H9 (cell line): ENCODE data around the gene FAM210A. TPM values are rescaled to one million over a fixed set of nuclear protein-coding genes. Genes with fewer than 3 reads are reported as not detected.

Source experiments
- DNase-seq: peaks from one replicate; pipeline ENCODE4 v3.0.0-alpha.2; 2017
- H2AFZ ChIP-seq: one replicate; pipeline ENCODE4 v1.6.1; 2013; ENCODE audit warnings: mild to moderate bottlenecking, low read length, control low read depth, moderate library complexity
- H2AK5ac ChIP-seq: 2 replicates; pipeline ENCODE4 v1.6.1; 2013; ENCODE audit warnings: low read length, control low read depth, mixed read lengths; ENCODE audit not compliant: insufficient read length
- H2BK120ac ChIP-seq: one replicate; pipeline ENCODE4 v1.6.1; 2013; ENCODE audit warnings: low read depth, mild to moderate bottlenecking, low read length, control low read depth, inconsistent platforms; ENCODE audit not compliant: poor library complexity, severe bottlenecking
- H2BK12ac ChIP-seq: 2 replicates; pipeline ENCODE4 v1.6.1; 2013; ENCODE audit warnings: low read length, control low read depth, mixed read lengths, low read depth; ENCODE audit not compliant: insufficient read length
- H2BK15ac ChIP-seq: 2 replicates; pipeline ENCODE4 v1.6.1; 2013; ENCODE audit warnings: low read depth, low read length, control low read depth
- H2BK20ac ChIP-seq: one replicate; pipeline ENCODE4 v1.6.1; 2013; ENCODE audit warnings: low read depth, mild to moderate bottlenecking, low read length, control low read depth, inconsistent platforms; ENCODE audit not compliant: poor library complexity, severe bottlenecking
- H2BK5ac ChIP-seq: 2 replicates; pipeline ENCODE4 v1.6.1; 2013; ENCODE audit warnings: low read length, control low read depth, mixed read lengths; ENCODE audit not compliant: insufficient read length
- H3K14ac ChIP-seq: 2 replicates; pipeline ENCODE4 v1.6.1; 2013; ENCODE audit warnings: low read length, control low read depth; ENCODE audit not compliant: insufficient read depth
- H3K18ac ChIP-seq: 2 replicates; pipeline ENCODE4 v1.6.1; 2013; ENCODE audit warnings: low read depth, mild to moderate bottlenecking, mixed read lengths, low read length, control low read depth; ENCODE audit not compliant: insufficient read length
- H3K23ac ChIP-seq: 2 replicates; pipeline ENCODE4 v1.6.1; 2013; ENCODE audit warnings: low read length, control low read depth, mixed read lengths, low read depth; ENCODE audit not compliant: insufficient read length
- H3K23me2 ChIP-seq: 2 replicates; pipeline ENCODE4 v1.6.1; 2013; ENCODE audit warnings: low read depth, mild to moderate bottlenecking, mixed read lengths, low read length, control low read depth; ENCODE audit not compliant: insufficient read length, poor library complexity, severe bottlenecking
- H3K27ac ChIP-seq: 2 replicates; pipeline ENCODE4 v1.5.1; 2013; ENCODE audit warnings: low read length, control low read depth, mixed read lengths, low read depth; ENCODE audit not compliant: insufficient read length
- H3K27me3 ChIP-seq: 2 replicates; pipeline ENCODE4 v1.6.1; 2013; ENCODE audit warnings: low read length, control low read depth, inconsistent platforms; ENCODE audit not compliant: insufficient read depth
- H3K4ac ChIP-seq: 2 replicates; pipeline ENCODE4 v1.6.1; 2013; ENCODE audit warnings: low read depth, mild to moderate bottlenecking, control low read depth, inconsistent platforms, low read length, moderate library complexity
- H3K4me1 ChIP-seq: 2 replicates; pipeline ENCODE4 v1.6.1; 2013; ENCODE audit warnings: low read length, control low read depth, inconsistent platforms; ENCODE audit not compliant: insufficient read depth
- H3K4me2 ChIP-seq: 2 replicates; pipeline ENCODE4 v1.6.1; 2013; ENCODE audit warnings: low read length, control low read depth, mixed read lengths; ENCODE audit not compliant: insufficient read length, insufficient read depth
- H3K56ac ChIP-seq: 2 replicates; pipeline ENCODE4 v1.6.1; 2013; ENCODE audit warnings: low read depth, mild to moderate bottlenecking, mixed read lengths, low read length, control low read depth; ENCODE audit not compliant: insufficient read length
- H3K79me1 ChIP-seq: 2 replicates; pipeline ENCODE4 v1.6.1; 2013; ENCODE audit warnings: low read depth, mild to moderate bottlenecking, moderate library complexity, low read length, control low read depth, inconsistent platforms; ENCODE audit not compliant: insufficient read depth, poor library complexity, severe bottlenecking
- H3K79me2 ChIP-seq: 2 replicates; pipeline ENCODE4 v1.6.1; 2013; ENCODE audit warnings: low read length, control low read depth, inconsistent platforms; ENCODE audit not compliant: insufficient read depth
- H3K9ac ChIP-seq: 2 replicates; pipeline ENCODE4 v1.6.1; 2013; ENCODE audit warnings: low read length, control low read depth, mixed read lengths; ENCODE audit not compliant: insufficient read length; ENCODE audit errors: extremely low read depth
- H3K9me3 ChIP-seq: one replicate; pipeline ENCODE4 v1.6.1; 2013; ENCODE audit warnings: low read depth, low read length, inconsistent platforms; ENCODE audit not compliant: control insufficient read depth
- H3T11ph ChIP-seq: one replicate; pipeline ENCODE4 v1.6.1; 2013; ENCODE audit warnings: mild to moderate bottlenecking, low read length, control low read depth, inconsistent platforms
- H4K20me1 ChIP-seq: one replicate; pipeline ENCODE4 v1.6.1; 2013; ENCODE audit not compliant: control insufficient read depth, insufficient read length, insufficient read depth
- H4K5ac ChIP-seq: 2 replicates; pipeline ENCODE4 v1.6.1; 2013; ENCODE audit warnings: low read depth, mild to moderate bottlenecking, mixed read lengths, low read length, control low read depth; ENCODE audit not compliant: insufficient read length
- H4K8ac ChIP-seq: replicated peaks from 2 replicates; pipeline ENCODE4 v1.6.1; 2013; ENCODE audit warnings: low read length, control low read depth, mixed read lengths, low read depth; ENCODE audit not compliant: insufficient read length
- H4K91ac ChIP-seq: 2 replicates; pipeline ENCODE4 v1.6.1; 2013; ENCODE audit warnings: low read depth, mild to moderate bottlenecking, moderate library complexity, mixed read lengths, low read length, control low read depth; ENCODE audit not compliant: insufficient read length
- H3K27ac Mint-ChIP-seq, 3 experiments: 2 replicates in 2 of 3; 3 replicates in 1 of 3; pipeline ENCODE4 v1.8.0; 2020 to 2021; ENCODE audit warnings: mixed read lengths in 3 of 3, mild to moderate bottlenecking in 1 of 3, moderate library complexity in 1 of 3
- H3K27me3 Mint-ChIP-seq: 2 replicates; pipeline ENCODE4 v1.8.0; 2021; ENCODE audit warnings: low read depth, mild to moderate bottlenecking, moderate library complexity, mixed read lengths
- H3K36me3 Mint-ChIP-seq, 3 experiments: 2 replicates in 2 of 3; 3 replicates in 1 of 3; pipeline ENCODE4 v1.8.0; 2020 to 2021; ENCODE audit warnings: low read depth in 3 of 3, mixed read lengths in 3 of 3; ENCODE audit not compliant: insufficient read depth in 1 of 3
- H3K4me1 Mint-ChIP-seq, 2 experiments: 2 replicates each; pipeline ENCODE4 v1.8.0; 2020; ENCODE audit warnings: mixed read lengths in 2 of 2
- H3K4me3 Mint-ChIP-seq, 2 experiments: 2 replicates in 1 of 2; 3 replicates in 1 of 2; pipeline ENCODE4 v1.8.0; 2020 to 2021; ENCODE audit warnings: mild to moderate bottlenecking in 2 of 2, mixed read lengths in 2 of 2, moderate library complexity in 1 of 2
- H3K9me3 Mint-ChIP-seq, 2 experiments: 2 replicates in 1 of 2; 3 replicates in 1 of 2; pipeline ENCODE4 v1.8.0; 2020; ENCODE audit warnings: mild to moderate bottlenecking in 2 of 2, mixed read lengths in 2 of 2, moderate library complexity in 1 of 2
- WGBS: extraction: QIAGEN DNeasy Blood & Tissue Kit; methylation state at CpG from one replicate; pipeline ENCODE4 v1.1.7; 2013; ENCODE audit warnings: missing lambda C conversion rate, low lambda C conversion rate, mixed read lengths; ENCODE audit not compliant: insufficient read length; ENCODE audit errors: extremely low coverage; 5-methylcytosine and 5-hydroxymethylcytosine counted together
- total RNA-seq: library from RNA; stranded (reverse); gene quantifications from 2 replicates; pipeline ENCODE4 v1.2.1, GENCODE V29; 2021
- TF ChIP-seq, protein P1 (sequence below): fragments of 200-600 bp; sonication (generic); conservative IDR thresholded peaks from 3 replicates; pipeline ENCODE4 v1.8.0; 2021; ENCODE audit warnings: antibody characterized with exemption, mild to moderate bottlenecking

Gene FAM210A
- total RNA-seq, 1 experiment from 2014 or later, result 22.5 TPM

DNA sequence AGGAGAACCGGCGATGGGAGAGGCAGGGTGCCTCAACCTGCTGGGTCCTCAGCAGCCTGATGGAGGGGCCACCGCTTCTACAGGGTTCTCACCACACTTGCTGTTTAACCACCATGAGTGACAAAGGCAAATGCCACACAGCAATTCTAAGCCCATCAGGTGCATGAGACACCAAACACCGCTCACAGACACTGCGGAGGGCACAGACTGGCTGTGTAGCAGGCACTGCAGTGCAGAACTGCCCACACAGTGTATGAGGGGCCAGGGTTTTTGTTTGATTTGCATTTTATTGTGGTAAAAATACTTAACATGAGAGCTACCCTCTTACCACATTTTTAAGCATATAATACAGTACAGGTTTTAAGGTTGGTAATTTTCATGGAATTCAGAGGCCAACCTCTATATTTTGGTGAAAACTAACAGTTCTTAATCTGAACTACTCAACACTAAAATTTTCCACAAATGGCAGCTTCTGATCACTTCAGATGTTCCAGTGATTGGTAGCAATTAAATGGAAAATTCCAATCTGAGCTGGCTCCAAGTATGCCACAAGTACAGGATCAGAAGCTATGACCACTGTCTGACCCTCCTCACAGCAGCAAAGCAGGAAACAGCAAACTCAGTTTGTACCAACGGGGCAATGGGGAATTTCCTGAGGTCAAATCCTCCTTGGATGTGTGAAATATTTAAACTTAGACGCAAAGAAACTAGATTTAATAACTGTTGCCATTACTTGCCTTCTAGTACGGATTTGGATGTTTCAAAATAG, 67.7 kb downstream of the FAM210A start:
- H3K27me3 Mint-ChIP-seq, result no peaks in the 10 kb centered on the region; the same call in 1 of the 2 replicates
- Histone ChIP-seq H3K14ac (no peak overlapping the region), H3K23ac (no peak overlapping the region), H3K79me1 (no peaks in the 10 kb centered on the region), H2BK12ac (no peak overlapping the region), H3K18ac (peak overlapping the region; percentile 25), H3T11ph (no peak overlapping the region), H4K8ac (peak overlapping the region; percentile 45), H3K79me2 (no peaks in the 10 kb centered on the region), H3K9me3 (no peaks in the 10 kb centered on the region), H2AFZ (no peak overlapping the region), H3K56ac (no peak overlapping the region), H2BK5ac (no peak overlapping the region), H2BK15ac (no peak overlapping the region), H4K91ac (no peak overlapping the region), H3K23me2 (no peaks in the 10 kb centered on the region), H2AK5ac (no peak overlapping the region), H3K4me2 (no peak overlapping the region), H4K5ac (no peak overlapping the region), H3K4ac (no peak overlapping the region), H4K20me1 (no peaks in the 10 kb centered on the region), H3K9ac (no peak overlapping the region), H3K27ac (no peak overlapping the region), H3K4me1 (no peaks in the 10 kb centered on the region), H3K27me3 (no peaks in the 10 kb centered on the region), H2BK20ac (no peak overlapping the region), H2BK120ac (no peak overlapping the region)
- H3K4me1 Mint-ChIP-seq, result peaks cover 15 to 19% of the 10 kb centered on the region in 2 experiments
- H3K9me3 Mint-ChIP-seq, result no peaks in the 10 kb centered on the region
- H3K27ac Mint-ChIP-seq, result peak overlapping the region in 2 of 3 experiments; percentile 46 to 79; a peak in 2 of 7 replicates
- DNase-seq, result no peak
- WGBS, result no CpG with 5 or more reads among the region's 8 CpGs
- H3K36me3 Mint-ChIP-seq, result peaks cover 0 to 3% (median 0%) of the 10 kb centered on the region in 3 experiments; a peak in 1 of 7 replicates
- TF ChIP-seq, protein P1, sequence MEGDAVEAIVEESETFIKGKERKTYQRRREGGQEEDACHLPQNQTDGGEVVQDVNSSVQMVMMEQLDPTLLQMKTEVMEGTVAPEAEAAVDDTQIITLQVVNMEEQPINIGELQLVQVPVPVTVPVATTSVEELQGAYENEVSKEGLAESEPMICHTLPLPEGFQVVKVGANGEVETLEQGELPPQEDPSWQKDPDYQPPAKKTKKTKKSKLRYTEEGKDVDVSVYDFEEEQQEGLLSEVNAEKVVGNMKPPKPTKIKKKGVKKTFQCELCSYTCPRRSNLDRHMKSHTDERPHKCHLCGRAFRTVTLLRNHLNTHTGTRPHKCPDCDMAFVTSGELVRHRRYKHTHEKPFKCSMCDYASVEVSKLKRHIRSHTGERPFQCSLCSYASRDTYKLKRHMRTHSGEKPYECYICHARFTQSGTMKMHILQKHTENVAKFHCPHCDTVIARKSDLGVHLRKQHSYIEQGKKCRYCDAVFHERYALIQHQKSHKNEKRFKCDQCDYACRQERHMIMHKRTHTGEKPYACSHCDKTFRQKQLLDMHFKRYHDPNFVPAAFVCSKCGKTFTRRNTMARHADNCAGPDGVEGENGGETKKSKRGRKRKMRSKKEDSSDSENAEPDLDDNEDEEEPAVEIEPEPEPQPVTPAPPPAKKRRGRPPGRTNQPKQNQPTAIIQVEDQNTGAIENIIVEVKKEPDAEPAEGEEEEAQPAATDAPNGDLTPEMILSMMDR, result no peak
- no peak overlapping the region for H3K4me3 Mint-ChIP-seq
